Lower leg skin (tissue), 3 donors: Measurements from ENCODE around the gene USP30.

ENCODE experiments used
- POLR2A ChIP-seq, 2 donors: fragments of 450-650 bp; IDR thresholded peaks; one replicate each; pipeline ENCODE4 v1.6.1; 2016 to 2017; ENCODE audit warnings: antibody characterized with exemption in 2 of 2, mild to moderate bottlenecking in 1 of 2, moderate library complexity in 1 of 2
- TF ChIP-seq, protein P1 (sequence below), 3 donors: fragments of 450-650 bp; IDR thresholded peaks; one replicate each; pipeline ENCODE4 v1.5.1; 2016; ENCODE audit warnings: antibody characterized with exemption in 3 of 3, mild to moderate bottlenecking in 3 of 3, moderate library complexity in 2 of 3

DNA sequence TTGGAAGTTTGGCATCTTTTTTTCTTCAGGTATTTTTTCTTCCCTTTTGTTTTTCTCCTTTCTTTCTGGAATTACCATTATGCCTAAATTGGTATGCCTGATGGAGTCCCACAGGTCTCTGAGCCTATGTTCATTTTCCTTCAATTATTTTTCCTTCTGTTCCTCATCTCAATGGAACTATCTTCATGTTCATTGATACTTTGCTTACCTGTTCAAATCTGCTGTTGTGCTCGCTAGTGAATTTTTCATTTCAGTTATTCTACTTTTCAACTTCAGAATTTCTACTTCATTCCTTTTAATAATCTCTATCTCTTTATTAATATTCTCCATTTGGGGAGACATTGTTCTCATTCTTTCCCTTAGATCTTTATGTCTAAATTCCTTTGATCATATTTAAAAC lies 15.4 kb upstream of the USP30 start:
- TF ChIP-seq, protein P1, sequence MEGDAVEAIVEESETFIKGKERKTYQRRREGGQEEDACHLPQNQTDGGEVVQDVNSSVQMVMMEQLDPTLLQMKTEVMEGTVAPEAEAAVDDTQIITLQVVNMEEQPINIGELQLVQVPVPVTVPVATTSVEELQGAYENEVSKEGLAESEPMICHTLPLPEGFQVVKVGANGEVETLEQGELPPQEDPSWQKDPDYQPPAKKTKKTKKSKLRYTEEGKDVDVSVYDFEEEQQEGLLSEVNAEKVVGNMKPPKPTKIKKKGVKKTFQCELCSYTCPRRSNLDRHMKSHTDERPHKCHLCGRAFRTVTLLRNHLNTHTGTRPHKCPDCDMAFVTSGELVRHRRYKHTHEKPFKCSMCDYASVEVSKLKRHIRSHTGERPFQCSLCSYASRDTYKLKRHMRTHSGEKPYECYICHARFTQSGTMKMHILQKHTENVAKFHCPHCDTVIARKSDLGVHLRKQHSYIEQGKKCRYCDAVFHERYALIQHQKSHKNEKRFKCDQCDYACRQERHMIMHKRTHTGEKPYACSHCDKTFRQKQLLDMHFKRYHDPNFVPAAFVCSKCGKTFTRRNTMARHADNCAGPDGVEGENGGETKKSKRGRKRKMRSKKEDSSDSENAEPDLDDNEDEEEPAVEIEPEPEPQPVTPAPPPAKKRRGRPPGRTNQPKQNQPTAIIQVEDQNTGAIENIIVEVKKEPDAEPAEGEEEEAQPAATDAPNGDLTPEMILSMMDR (IDR thresholded peaks at IDR 0.05), result no peak
- no peak for TF ChIP-seq POLR2A (IDR thresholded peaks at IDR 0.05)
